ENCODE measurements around the gene ANKRD11.

ANKRD11 gene

DNA sequence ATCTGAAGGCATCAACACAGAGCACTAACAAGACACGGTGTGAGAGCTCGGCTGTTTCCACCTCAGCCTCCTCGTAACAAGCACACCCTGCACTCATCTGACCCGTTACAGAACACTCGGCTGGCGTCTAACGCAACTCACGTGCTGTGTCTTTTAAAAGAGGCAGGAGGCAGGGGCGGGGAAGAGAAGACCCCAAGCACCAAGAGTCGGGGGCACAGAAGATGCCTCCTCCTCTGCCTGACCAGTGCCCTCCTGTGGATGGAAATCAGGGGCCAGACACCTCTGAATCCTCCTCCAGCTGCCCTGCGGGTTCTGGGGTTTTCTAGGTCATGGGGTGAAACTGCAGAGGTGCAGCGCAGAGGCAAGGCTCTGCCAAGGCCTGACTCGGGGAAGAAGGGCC, 198.6 kb downstream of the ANKRD11 start:
- no peak for DNase-seq

- no peak for DNase-seq
Measured at GRCh38 chr16:89291363-89291762, 199.0 kb downstream of the ANKRD11 start.

DNA sequence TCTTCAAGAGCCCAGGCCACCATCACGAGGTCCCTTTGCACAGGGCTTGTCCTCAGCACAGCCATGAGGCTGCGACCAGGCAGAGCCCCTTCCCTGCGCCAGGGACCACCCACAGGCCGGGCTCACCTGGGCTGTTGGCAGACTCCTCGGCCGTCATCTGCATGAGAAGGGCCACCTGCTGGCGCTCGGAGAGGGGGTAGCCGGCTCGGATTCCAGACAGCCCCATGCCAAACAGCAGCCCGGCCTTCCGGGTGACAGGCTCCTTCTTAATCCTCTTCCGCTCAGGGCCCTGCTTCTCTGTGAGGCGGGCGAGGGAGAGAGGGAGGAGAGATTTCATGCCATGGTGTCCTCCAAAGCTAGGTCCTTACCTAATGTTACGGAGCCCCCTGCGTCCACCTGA, 199.5 kb downstream of the ANKRD11 start:
- no peak for DNase-seq

DNA sequence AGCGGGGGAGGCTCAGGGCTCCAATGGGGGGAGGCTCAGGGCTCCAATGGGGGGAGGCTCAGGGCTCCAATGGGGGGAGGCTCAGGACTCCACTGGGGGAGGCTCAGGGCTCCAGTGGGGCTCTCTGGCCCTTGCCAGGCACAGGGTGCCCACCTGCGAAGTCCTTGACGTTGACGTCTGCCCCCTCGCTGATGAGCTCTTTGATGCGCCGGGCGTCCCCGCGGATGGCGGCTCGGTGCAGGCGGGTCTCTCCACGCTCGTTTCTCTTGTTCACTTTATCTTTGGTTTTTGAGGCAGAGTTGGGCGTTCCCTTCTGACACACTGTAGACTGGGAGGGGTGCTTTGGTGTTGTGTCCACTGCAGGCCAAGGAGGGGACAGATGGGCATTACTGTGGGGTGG, 199.9 kb downstream of the ANKRD11 start:
- no peak for DNase-seq

- DNase-seq = peak; percentile 86
Measured at GRCh38 chr16:89289428-89290395, 200.6 kb downstream of the ANKRD11 start.

DNA sequence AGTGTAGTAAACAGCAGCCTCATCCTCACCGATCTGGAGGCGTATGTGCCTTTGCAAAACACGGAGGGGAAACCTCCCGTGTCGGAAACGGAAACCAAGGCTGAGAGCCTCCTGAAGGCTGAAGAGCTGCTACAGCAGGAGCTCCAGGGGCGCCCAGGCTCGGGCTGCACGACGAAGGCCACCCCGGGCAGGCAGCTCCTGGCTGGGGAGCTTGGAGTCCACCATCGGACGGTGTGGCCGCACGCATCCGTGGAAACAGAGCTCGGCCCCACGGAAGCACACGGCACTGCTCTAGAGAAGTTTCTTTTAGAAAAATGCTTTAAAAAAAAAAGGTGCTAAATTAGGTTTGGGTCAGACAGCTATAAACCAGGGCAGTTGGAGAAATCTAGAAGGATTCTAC, 201.4 kb downstream of the ANKRD11 start:
- no peak for DNase-seq

- no peak for DNase-seq
Measured at GRCh38 chr16:89288577-89288844, 201.8 kb downstream of the ANKRD11 start.

- no peak for DNase-seq
Measured at GRCh38 chr16:89287777-89288576, 202.4 kb downstream of the ANKRD11 start.

DNA sequence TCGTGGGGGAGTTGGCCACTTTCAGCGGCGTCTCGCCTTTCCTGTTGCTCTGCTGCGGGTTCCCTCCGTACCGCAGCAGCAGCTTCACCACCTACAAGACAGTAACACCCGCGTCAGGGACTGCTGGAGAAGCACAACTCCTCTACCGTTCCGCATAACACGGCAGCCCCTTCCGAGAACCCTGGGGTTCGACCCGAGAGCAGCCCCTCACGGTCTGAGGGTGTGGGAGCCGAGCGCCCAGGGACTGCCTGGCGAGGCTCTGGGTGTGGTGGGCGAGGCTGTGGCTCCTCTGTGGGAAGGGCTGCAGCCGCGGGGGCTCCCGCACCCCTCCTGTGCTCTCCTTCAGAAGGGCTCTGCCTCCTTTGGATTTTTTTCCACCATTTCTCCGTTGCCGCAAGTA, 204.3 kb downstream of the ANKRD11 start:
- no peak for DNase-seq

DNA sequence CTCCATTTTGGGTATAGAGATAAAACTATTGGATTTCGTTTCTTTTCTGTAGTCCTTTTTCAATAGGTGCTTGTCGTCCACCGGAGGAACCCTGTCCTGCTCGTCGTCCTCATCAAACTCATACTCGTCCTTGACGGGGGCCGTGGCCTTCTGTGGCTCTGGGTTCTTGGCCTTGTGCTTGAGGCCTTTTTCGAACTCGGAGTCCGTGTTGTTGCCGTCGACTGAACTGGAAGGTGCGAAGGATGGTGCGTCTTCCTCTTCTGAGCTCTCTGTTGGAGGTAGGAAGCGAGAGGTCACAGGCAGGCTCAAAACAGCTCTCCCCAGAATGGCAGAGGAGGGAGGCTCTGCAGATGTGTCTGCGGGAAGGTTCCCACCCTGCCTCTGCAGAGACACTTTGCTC, 205.0 kb downstream of the ANKRD11 start:
- DNase-seq = no peak

DNA sequence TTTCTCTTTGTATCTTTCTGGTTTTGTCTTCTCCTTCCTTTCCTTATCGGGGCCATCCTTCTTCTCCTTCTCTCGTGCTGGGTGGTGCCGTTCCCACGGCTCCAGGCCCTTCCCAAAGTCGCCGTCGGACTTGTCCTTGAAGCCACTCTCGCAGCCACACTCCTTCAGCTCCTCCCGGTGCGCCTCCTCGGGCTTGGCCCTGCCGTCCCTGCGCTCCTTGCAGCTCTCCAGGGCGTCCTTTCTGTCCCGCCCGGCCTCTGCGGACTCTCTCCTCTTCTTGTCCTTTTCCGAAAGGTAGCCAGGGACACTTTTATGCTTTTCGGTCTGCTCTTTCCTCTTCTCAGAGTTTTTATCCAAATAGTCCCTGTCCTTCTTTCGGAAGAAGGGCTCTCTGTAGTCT, 206.9 kb downstream of the ANKRD11 start:
- no peak for DNase-seq

GRCh38 chr16:89282523-89282922, 207.8 kb downstream of the ANKRD11 start:
- DNase-seq = no peak

DNA sequence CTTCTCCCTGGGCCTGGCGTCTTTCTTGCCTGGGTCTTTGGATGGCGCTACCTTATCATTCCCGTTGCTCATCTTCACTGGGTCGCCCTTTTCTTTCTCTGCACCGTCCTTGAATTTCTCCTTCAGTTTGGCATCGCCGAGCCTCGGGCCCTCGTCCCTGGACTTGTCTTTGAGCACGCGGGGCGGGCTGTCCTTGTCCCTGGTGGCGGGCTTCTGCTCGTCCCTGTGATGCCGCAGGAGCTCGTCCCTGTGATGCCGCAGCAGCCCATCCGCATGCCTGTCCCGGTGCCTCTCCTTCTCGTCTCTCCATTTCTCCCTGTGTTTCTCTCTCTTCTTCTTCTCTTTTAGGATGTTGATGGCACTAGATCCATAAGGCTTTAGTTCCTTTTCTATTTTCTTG, 208.5 kb downstream of the ANKRD11 start:
- DNase-seq = no peak

- DNase-seq = no peak
Measured at GRCh38 chr16:89281189-89281577, 209.2 kb downstream of the ANKRD11 start.

- no peak for DNase-seq
Measured at GRCh38 chr16:89280546-89281188, 209.7 kb downstream of the ANKRD11 start.

DNA sequence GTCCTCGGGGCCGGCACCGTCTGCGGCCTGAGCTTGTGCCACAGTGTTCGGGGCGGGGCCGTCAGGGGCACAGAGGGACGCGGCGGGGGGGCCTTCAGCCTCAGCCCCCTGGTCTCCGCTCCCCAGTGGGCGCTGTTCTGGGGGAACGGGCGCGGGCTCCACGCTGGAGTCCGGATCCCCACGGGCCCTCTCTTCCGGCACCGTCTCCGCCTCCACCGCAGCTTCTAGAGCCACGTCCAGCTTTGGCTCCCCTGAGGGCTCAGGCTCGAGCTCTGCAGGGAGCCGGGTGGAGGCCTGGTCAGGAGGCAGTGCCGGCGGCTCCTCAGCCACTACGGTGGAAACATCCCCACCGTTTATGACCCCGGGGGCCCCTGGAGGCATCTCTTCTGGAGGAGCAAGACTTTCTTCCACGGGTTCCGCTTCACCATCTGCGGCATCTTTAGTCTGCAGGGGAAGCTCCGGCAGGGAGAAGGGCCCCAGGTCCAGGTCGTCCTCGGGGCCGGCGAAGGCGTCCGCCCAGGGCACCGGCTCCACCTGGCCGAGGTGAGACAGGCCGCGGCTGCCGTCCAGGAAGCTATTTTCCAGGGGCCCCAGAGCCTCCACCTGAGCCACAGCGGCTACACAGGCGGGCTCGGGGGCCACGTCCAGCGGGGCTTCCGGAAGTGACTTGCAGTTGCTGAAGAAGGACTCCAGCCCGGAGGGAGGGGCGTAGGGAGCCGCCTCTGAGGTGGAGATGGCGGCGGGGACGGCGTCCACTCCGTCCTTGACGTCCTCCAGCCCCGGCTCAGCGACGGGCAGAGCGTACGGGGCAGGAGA, 210.5 kb downstream of the ANKRD11 start:
- DNase-seq = no peak

DNA sequence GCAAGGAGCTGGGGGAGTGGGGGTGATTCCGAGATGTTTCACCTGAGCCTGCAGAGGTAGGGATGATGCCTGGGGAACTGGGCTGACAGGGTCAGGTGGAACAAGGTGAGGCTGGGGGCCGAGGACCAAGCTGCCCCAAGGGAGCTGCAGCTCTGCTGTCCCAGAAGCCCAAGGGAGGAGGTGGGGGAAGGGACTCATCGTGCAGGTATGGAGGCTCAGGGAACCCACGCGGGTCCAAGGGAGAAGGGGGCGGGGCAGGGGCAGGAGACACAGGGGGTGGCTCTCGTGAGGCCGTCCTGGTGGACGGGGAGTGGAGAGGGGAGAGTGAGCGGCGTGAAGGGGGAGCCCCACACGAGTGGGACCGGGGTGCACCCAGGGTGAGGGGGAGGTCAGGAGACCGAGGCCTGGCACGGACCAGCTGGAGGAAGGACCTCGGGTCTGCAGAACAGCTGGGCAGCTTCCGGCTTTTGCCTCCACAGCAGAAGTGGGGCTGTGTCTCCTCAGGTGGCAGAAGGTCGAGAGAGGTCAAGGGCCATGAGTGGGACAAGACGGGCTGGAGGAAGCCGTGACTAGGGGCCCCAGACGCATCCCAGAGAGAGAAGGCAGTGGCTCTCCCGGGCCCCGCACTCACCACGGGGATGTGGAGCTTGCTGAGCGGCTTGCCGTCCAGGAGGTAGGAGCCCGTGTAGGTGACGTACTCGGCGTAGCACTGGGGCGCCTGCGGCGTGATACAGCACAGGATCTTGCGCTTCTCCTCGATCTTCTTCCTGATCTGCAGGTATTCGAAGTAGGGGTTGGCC, 211.7 kb downstream of the ANKRD11 start:
- no peak for DNase-seq

DNA sequence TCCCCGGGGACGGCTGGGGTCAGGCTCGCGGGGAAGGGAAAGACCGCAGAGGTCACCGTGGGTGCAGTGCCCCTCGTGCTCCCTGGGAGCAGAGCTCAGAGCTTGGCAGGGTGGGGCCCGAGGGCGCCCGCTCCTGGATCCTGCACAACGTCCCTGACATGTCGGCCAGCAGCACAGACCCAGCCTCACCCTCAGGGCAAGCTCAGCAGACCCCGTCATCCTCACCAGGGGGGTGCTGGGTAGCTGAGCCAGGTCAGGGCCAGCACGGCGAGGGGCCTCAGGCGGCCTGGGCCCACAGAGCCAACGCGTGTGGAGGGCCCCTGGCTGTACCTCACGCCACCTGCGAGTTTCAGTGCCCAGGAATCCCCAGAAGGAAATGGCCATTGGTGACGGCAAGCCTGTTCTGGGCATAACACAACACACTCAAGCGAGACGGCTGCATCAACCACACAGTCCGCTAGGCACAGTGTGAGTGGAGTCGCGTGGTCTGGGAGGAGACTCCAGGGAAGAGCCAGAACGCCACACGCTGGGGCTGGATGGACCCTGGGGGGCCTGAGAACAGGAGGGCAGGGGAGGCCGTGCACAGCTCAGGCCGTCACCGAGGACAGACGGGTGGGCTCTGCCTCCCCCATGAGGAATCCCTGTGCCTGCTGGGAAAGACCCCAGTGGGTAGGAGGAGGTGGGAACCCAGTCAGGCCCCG, 212.6 kb downstream of the ANKRD11 start:
- no peak for DNase-seq

GRCh38 chr16:89277049-89277448, 213.3 kb downstream of the ANKRD11 start:
- no peak for DNase-seq

DNA sequence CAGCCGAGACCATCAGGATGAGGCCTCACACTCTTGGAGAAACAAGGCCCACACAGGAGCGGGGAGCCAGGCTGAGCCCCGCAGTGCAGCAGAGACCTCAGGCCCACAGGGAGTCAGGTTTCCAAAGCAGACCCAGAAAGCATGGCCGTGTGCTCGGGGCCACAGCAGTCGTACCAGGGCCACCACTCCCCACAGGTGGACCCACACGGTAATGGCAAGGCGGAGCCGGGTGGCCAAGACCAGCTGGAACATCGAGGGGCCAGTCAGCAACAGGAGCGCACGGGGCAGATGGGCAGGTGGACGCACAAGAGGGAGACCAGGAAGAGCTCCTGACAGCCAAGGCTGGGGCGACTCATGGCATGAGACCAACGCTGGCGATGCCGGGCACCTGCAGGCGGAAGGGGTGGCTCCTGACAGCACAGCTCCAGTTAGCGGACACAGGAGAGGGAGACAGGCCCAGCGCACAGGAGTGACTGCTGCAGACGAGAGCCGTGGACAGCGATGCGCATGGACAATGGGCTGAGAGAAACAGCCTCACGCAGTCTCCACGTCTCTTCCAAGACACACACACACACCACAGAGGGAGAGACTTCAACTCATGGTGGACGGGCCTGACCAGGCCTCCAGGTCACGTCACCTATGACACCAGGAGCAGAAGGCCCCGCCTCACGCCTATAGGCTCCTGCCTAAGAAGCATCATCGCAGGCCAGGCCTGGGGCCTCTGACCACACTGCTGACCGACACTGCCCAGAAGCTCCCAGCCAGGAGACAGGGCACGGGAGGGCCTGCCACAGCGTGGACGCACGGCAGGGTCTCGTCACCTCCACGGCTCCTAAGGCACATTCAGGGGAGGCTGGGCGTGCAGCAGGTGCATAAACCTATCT, 214.3 kb downstream of the ANKRD11 start:
- DNase-seq = no peak

DNA sequence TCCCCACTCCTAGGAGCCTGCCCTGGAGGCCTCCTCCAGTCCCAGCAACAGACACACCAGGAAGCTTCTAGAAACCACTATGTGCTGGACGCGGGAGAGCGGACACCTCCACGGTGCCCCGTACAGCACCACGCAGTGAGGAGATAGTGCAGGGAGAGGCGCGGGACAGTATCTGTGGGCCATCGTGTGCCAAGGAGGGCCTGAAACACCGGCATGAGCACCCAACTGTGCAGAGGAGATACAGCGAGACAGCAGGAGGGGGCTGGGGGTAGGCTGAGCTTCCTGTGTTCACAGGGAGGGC, 215.1 kb downstream of the ANKRD11 start:
- DNase-seq = no peak
